WTC11 (cell line): Measurements from ENCODE around the gene PPIB. TPM values are rescaled to one million over a fixed set of nuclear protein-coding genes. Genes with fewer than 3 reads are reported as not detected.

Experiments
- CBFB ChIP-seq: sonication (generic); formaldehyde crosslinking; IDR thresholded peaks from 2 replicates; pipeline ENCODE4 v1.8.1; 2022; ENCODE audit warnings: mild to moderate bottlenecking, low read depth, missing genetic modification reagents
- CREM ChIP-seq: sonication (generic); formaldehyde crosslinking; IDR thresholded peaks from 2 replicates; pipeline ENCODE4 v1.8.1; 2022; ENCODE audit warnings: mild to moderate bottlenecking, missing genetic modification reagents, moderate library complexity
- E2F5 ChIP-seq: sonication (generic); formaldehyde crosslinking; IDR thresholded peaks from 2 replicates; pipeline ENCODE4 v1.8.1; 2022; ENCODE audit warnings: mild to moderate bottlenecking, moderate library complexity, missing genetic modification reagents
- EMX1 ChIP-seq: fragments of 250-450 bp; sonication (Bioruptor Pico); IDR thresholded peaks from 2 replicates; pipeline ENCODE4 v1.8.0; 2021; ENCODE audit warnings: mild to moderate bottlenecking
- ERG ChIP-seq: fragments of 250-450 bp; sonication (Bioruptor Pico); IDR thresholded peaks from 2 replicates; pipeline ENCODE4 v1.8.0; 2021; ENCODE audit warnings: mild to moderate bottlenecking
- ESRRA ChIP-seq: sonication (generic); formaldehyde crosslinking; IDR thresholded peaks from 2 replicates; pipeline ENCODE4 v1.8.1; 2022; ENCODE audit warnings: mild to moderate bottlenecking, missing genetic modification reagents, borderline replicate concordance
- ETV6 ChIP-seq: sonication (generic); formaldehyde crosslinking; IDR thresholded peaks from 2 replicates; pipeline ENCODE4 v1.8.1; 2022; ENCODE audit warnings: mild to moderate bottlenecking, missing genetic modification reagents
- FOXJ3 ChIP-seq: sonication (generic); formaldehyde crosslinking; IDR thresholded peaks from 2 replicates; pipeline ENCODE4 v1.9.0; 2021; ENCODE audit warnings: missing genetic modification reagents, mild to moderate bottlenecking, borderline replicate concordance
- FOXK1 ChIP-seq: sonication (generic); formaldehyde crosslinking; IDR thresholded peaks from 2 replicates; pipeline ENCODE4 v1.8.0; 2022; ENCODE audit warnings: mild to moderate bottlenecking, moderate library complexity, missing genetic modification reagents
- FOXP1 ChIP-seq: sonication (generic); formaldehyde crosslinking; IDR thresholded peaks from 2 replicates; pipeline ENCODE4 v1.8.0; 2022; ENCODE audit warnings: missing genetic modification reagents, mild to moderate bottlenecking, moderate library complexity, borderline replicate concordance
- IRF2 ChIP-seq: sonication (generic); formaldehyde crosslinking; IDR thresholded peaks from 2 replicates; pipeline ENCODE4 v1.8.0; 2022; ENCODE audit warnings: low read depth, missing genetic modification reagents, borderline replicate concordance
- JUN ChIP-seq: sonication (generic); formaldehyde crosslinking; IDR thresholded peaks from 2 replicates; pipeline ENCODE4 v1.8.0; 2023; ENCODE audit warnings: mild to moderate bottlenecking, missing genetic modification reagents
- MAX ChIP-seq: sonication (generic); formaldehyde crosslinking; IDR thresholded peaks from 2 replicates; pipeline ENCODE4 v1.8.0; 2022; ENCODE audit warnings: mild to moderate bottlenecking, missing genetic modification reagents
- NR1H2 ChIP-seq: sonication (generic); formaldehyde crosslinking; IDR thresholded peaks from 2 replicates; pipeline ENCODE4 v1.9.0; 2021; ENCODE audit warnings: mild to moderate bottlenecking, moderate library complexity, missing genetic modification reagents
- NR3C1 ChIP-seq: sonication (generic); formaldehyde crosslinking; conservative IDR thresholded peaks from 2 replicates; pipeline ENCODE4 v1.8.1; 2023; ENCODE audit warnings: low read depth, mild to moderate bottlenecking, missing genetic modification reagents
- PRRX2 ChIP-seq: fragments of 250-450 bp; sonication (Bioruptor Pico); IDR thresholded peaks from 2 replicates; pipeline ENCODE4 v1.8.0; 2021; ENCODE audit warnings: mild to moderate bottlenecking
- SMAD3 ChIP-seq: sonication (generic); formaldehyde crosslinking; IDR thresholded peaks from 2 replicates; pipeline ENCODE4 v1.8.0; 2022; ENCODE audit warnings: missing genetic modification reagents, mild to moderate bottlenecking, borderline replicate concordance
- SP1 ChIP-seq: sonication (generic); formaldehyde crosslinking; conservative IDR thresholded peaks from 2 replicates; pipeline ENCODE4 v1.8.1; 2022; ENCODE audit warnings: missing genetic modification reagents
- ZNF232 ChIP-seq: sonication (generic); formaldehyde crosslinking; IDR thresholded peaks from 2 replicates; pipeline ENCODE4 v1.8.0; 2022; ENCODE audit warnings: mild to moderate bottlenecking, missing genetic modification reagents
- ZNF423 ChIP-seq: fragments of 250-450 bp; sonication (Bioruptor Pico); IDR thresholded peaks from 2 replicates; pipeline ENCODE4 v2.1.2; 2022; ENCODE audit warnings: mild to moderate bottlenecking, moderate library complexity
- ZNF671 ChIP-seq: fragments of 250-450 bp; sonication (Bioruptor Pico); IDR thresholded peaks from 2 replicates; pipeline ENCODE4 v1.8.0; 2021; ENCODE audit warnings: mild to moderate bottlenecking
- total RNA-seq: library from RNA; stranded (reverse); gene quantifications from 3 replicates; pipeline ENCODE4 v1.2.3, GENCODE V29; 2021
- TF ChIP-seq, protein P1 (sequence below): sonication (generic); formaldehyde crosslinking; IDR thresholded peaks from 2 replicates; pipeline ENCODE4 v1.8.1; 2023; ENCODE audit warnings: mild to moderate bottlenecking, missing genetic modification reagents, moderate library complexity
- TF ChIP-seq, protein P2 (sequence below): sonication (generic); formaldehyde crosslinking; IDR thresholded peaks from 2 replicates; pipeline ENCODE4 v1.8.0; 2022; ENCODE audit warnings: missing genetic modification reagents
- TF ChIP-seq, protein P3 (sequence below): sonication (generic); formaldehyde crosslinking; IDR thresholded peaks from 2 replicates; pipeline ENCODE4 v1.8.0; 2022; ENCODE audit warnings: mild to moderate bottlenecking, missing genetic modification reagents
- TF ChIP-seq, protein P4 (sequence below): sonication (generic); formaldehyde crosslinking; IDR thresholded peaks from 2 replicates; pipeline ENCODE4 v1.8.1; 2023; ENCODE audit warnings: mild to moderate bottlenecking, missing genetic modification reagents, moderate library complexity

The PPIB gene
- total RNA-seq, 1 experiment from 2014 or later = 485 TPM

DNA sequence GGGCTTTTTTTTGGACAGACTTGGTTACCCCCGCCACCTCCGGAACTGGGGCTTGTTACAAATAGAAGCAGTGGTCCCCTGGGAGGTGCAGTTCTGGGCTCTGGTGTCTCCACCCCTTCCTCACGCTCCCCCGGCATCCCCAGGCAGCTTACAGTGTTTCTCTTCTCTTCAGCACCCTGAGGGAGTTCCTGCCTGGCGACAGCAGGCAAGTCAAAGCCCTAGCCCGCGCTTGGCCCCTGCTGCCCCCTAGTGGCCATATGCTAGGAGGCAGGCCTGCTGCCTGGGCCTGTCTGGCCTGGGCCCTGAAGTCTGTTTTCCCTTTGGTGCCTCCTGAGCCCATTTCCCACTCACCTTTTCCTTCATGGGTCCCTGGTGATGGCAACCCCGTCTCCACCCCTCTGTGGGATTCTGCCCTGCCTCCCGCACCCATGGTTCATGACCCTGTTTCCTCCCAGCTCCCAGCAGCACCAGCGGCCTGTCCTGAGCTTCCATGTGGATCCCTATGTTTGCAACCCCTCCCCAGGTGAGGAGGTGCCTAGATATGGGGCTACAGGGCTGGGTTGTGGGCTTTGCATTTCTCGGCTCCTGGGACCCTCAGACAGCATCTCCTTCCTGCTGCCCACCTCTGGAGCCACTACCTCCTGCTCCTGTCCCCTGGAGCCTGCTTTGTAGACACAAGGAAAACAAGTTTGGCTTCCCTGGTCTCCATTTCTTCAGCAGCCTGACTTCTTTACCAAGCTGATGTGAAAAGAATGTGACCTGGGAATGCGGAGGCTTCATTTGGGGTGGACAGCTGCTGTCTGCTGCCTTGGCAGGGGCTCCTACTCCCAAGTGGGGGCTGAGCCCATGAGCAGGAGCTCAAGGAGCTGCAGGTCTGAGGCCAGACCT is 9.1 kb downstream of the PPIB start (continued):
- TF ChIP-seq ERG (CRISPR knock-in tag) (no peak), ZNF423 (CRISPR knock-in tag) (no peak), MAX (CRISPR knock-in tag) (peak; percentile 16; the same call in 1 of the 2 replicates), ZNF671 (CRISPR knock-in tag) (0 out of 2 replicates have a peak, but pooled peaks have one; percentile 44), SP1 (no peak), E2F5 (CRISPR knock-in tag) (peak; percentile 29; the same call in 1 of the 2 replicates), NR1H2 (no peak), IRF2 (CRISPR knock-in tag) (no peak), FOXP1 (CRISPR knock-in tag) (no peak), SMAD3 (peak; percentile 40; the same call in 1 of the 2 replicates), FOXK1 (0 out of 2 replicates have a peak, but pooled peaks have one; percentile 32), ETV6 (CRISPR knock-in tag) (peak; percentile 56; the same call in 1 of the 2 replicates), NR3C1 (CRISPR knock-in tag) (no peak), EMX1 (CRISPR knock-in tag) (peak; percentile 24; the same call in 1 of the 2 replicates), CREM (CRISPR knock-in tag) (no peak), FOXJ3 (CRISPR knock-in tag) (no peak), ZNF232 (CRISPR knock-in tag) (no peak), ESRRA (CRISPR knock-in tag) (no peak), JUN (CRISPR knock-in tag) (no peak), CBFB (CRISPR knock-in tag) (no peak), PRRX2 (CRISPR knock-in tag) (no peak)
- TF ChIP-seq, protein P1, sequence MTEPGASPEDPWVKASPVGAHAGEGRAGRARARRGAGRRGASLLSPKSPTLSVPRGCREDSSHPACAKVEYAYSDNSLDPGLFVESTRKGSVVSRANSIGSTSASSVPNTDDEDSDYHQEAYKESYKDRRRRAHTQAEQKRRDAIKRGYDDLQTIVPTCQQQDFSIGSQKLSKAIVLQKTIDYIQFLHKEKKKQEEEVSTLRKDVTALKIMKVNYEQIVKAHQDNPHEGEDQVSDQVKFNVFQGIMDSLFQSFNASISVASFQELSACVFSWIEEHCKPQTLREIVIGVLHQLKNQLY = no peak
- TF ChIP-seq, protein P2, sequence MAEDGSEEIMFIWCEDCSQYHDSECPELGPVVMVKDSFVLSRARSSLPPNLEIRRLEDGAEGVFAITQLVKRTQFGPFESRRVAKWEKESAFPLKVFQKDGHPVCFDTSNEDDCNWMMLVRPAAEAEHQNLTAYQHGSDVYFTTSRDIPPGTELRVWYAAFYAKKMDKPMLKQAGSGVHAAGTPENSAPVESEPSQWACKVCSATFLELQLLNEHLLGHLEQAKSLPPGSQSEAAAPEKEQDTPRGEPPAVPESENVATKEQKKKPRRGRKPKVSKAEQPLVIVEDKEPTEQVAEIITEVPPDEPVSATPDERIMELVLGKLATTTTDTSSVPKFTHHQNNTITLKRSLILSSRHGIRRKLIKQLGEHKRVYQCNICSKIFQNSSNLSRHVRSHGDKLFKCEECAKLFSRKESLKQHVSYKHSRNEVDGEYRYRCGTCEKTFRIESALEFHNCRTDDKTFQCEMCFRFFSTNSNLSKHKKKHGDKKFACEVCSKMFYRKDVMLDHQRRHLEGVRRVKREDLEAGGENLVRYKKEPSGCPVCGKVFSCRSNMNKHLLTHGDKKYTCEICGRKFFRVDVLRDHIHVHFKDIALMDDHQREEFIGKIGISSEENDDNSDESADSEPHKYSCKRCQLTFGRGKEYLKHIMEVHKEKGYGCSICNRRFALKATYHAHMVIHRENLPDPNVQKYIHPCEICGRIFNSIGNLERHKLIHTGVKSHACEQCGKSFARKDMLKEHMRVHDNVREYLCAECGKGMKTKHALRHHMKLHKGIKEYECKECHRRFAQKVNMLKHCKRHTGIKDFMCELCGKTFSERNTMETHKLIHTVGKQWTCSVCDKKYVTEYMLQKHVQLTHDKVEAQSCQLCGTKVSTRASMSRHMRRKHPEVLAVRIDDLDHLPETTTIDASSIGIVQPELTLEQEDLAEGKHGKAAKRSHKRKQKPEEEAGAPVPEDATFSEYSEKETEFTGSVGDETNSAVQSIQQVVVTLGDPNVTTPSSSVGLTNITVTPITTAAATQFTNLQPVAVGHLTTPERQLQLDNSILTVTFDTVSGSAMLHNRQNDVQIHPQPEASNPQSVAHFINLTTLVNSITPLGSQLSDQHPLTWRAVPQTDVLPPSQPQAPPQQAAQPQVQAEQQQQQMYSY (CRISPR knock-in tag) = no peak
- TF ChIP-seq, protein P3, sequence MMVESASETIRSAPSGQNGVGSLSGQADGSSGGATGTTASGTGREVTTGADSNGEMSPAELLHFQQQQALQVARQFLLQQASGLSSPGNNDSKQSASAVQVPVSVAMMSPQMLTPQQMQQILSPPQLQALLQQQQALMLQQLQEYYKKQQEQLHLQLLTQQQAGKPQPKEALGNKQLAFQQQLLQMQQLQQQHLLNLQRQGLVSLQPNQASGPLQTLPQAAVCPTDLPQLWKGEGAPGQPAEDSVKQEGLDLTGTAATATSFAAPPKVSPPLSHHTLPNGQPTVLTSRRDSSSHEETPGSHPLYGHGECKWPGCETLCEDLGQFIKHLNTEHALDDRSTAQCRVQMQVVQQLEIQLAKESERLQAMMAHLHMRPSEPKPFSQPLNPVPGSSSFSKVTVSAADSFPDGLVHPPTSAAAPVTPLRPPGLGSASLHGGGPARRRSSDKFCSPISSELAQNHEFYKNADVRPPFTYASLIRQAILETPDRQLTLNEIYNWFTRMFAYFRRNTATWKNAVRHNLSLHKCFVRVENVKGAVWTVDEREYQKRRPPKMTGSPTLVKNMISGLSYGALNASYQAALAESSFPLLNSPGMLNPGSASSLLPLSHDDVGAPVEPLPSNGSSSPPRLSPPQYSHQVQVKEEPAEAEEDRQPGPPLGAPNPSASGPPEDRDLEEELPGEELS (CRISPR knock-in tag) = no peak
- TF ChIP-seq, protein P4, sequence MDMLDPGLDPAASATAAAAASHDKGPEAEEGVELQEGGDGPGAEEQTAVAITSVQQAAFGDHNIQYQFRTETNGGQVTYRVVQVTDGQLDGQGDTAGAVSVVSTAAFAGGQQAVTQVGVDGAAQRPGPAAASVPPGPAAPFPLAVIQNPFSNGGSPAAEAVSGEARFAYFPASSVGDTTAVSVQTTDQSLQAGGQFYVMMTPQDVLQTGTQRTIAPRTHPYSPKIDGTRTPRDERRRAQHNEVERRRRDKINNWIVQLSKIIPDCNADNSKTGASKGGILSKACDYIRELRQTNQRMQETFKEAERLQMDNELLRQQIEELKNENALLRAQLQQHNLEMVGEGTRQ (CRISPR knock-in tag) = no peak
- TF ChIP-seq, all 79 proteins: peak for 11
